Chondrocyte (in vitro differentiated cells): ENCODE measurements around the gene BBS9. TPM values are rescaled to one million over a fixed set of nuclear protein-coding genes. Genes with fewer than 3 reads are reported as not detected.

Experiments used
- DNase-seq: peaks from one replicate; pipeline ENCODE4 v3.0.0; 2021; ENCODE audit warnings: mixed read lengths, low spot score
- H3K27ac Mint-ChIP-seq: one replicate; pipeline ENCODE4 v1.8.0; 2021; ENCODE audit warnings: mild to moderate bottlenecking, moderate library complexity, mixed read lengths; ENCODE audit not compliant: unreplicated experiment
- H3K27me3 Mint-ChIP-seq: 2 replicates; pipeline ENCODE4 v1.8.0; 2021; ENCODE audit warnings: low read depth, mixed read lengths
- H3K36me3 Mint-ChIP-seq: 2 replicates; pipeline ENCODE4 v1.8.0; 2021; ENCODE audit warnings: low read depth, mixed read lengths
- H3K4me1 Mint-ChIP-seq: 2 replicates; pipeline ENCODE4 v1.8.0; 2021; ENCODE audit warnings: low read depth, mild to moderate bottlenecking, mixed read lengths
- H3K4me3 Mint-ChIP-seq: one replicate; pipeline ENCODE4 v1.8.0; 2021; ENCODE audit warnings: mild to moderate bottlenecking, moderate library complexity, mixed read lengths; ENCODE audit not compliant: unreplicated experiment
- H3K9me3 Mint-ChIP-seq: 2 replicates; pipeline ENCODE4 v1.8.0; 2021; ENCODE audit warnings: low read depth, mixed read lengths
- total RNA-seq: library from RNA; stranded (reverse); gene quantifications from 3 replicates; pipeline ENCODE4 v1.2.1, GENCODE V29; 2021
- TF ChIP-seq, protein P1 (sequence below): fragments of 200-600 bp; sonication (generic); IDR thresholded peaks from 2 replicates; pipeline ENCODE4 v1.5.0; 2021; ENCODE audit warnings: antibody characterized with exemption, mild to moderate bottlenecking, moderate library complexity

BBS9 gene
- total RNA-seq, 1 donor from 2014 or later = 16.5 TPM

DNA sequence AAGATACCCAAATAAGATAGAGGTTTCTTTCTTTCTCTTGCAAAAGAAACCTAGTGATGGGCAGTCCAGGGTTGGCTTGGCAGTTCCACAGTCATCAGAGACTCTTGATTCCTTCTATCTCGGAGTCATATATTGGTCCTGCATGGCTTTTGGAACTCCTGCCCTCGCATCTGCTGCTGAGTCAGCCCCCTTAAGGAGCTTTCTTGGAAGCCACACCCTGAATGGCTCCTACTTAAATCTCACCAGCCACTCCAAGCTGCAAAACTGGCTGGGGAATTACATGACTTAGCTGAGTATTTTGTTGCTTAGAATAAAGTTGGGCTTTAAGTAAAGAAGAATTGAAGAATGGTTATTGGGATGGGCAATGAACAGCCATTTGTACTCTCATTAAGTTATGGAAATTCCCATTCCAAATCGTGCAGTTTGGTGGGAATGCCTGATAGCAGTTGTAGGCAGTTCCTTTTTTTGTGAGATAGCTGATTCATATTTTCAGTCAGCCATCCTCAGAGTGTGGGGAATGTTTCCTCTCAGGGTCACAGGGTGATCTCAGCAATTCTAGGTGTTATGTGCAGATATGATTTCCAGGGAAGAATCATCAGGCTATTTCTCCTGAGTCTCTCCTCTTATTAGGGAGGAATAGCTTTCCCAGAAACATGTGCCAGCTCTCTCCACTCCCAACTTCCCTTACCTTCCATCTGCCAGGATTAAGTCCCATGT lies 209.9 kb downstream of the BBS9 start:
- Mint-ChIP-seq H3K4me1 (no peaks in the 10 kb centered on the region), H3K27ac (no peak overlapping the region), H3K36me3 (no peaks in the 10 kb centered on the region), H3K9me3 (no peaks in the 10 kb centered on the region), H3K27me3 (no peaks in the 10 kb centered on the region), H3K4me3 (no peak overlapping the region)
- no peak for DNase-seq
- TF ChIP-seq, protein P1, sequence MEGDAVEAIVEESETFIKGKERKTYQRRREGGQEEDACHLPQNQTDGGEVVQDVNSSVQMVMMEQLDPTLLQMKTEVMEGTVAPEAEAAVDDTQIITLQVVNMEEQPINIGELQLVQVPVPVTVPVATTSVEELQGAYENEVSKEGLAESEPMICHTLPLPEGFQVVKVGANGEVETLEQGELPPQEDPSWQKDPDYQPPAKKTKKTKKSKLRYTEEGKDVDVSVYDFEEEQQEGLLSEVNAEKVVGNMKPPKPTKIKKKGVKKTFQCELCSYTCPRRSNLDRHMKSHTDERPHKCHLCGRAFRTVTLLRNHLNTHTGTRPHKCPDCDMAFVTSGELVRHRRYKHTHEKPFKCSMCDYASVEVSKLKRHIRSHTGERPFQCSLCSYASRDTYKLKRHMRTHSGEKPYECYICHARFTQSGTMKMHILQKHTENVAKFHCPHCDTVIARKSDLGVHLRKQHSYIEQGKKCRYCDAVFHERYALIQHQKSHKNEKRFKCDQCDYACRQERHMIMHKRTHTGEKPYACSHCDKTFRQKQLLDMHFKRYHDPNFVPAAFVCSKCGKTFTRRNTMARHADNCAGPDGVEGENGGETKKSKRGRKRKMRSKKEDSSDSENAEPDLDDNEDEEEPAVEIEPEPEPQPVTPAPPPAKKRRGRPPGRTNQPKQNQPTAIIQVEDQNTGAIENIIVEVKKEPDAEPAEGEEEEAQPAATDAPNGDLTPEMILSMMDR = no peak

DNA sequence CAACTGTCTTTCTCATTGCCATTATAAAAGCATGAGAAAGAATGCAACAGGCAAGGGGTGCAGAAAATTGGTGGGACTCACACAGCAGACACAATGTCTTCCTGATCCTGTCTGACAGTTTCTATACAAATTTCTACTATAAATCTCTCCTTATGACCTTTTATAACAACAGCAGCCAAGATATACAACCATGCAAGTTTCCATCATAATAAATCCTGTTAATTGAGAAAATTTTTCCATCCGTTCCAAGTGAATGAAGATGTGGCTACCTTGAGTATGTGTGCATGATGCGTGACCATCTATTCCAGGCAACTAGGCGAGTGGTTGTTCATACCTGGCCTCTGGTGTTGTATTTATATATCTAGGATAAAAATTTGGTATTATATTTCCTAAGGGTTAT lies 216.7 kb downstream of the BBS9 start:
- no peak overlapping the region for H3K27ac Mint-ChIP-seq
- H3K4me1 Mint-ChIP-seq = no peaks in the 10 kb centered on the region
- no peaks in the 10 kb centered on the region for H3K9me3 Mint-ChIP-seq
- H3K4me3 Mint-ChIP-seq = no peak overlapping the region
- peaks cover 6% of the 10 kb centered on the region for H3K36me3 Mint-ChIP-seq
- TF ChIP-seq, protein P1 = no peak
- H3K27me3 Mint-ChIP-seq = no peaks in the 10 kb centered on the region
- no peak for DNase-seq

GRCh38 chr7:33350577-33350976 lies 221.2 kb downstream of the BBS9 start:
- Mint-ChIP-seq H3K27me3 (no peaks in the 10 kb centered on the region), H3K9me3 (no peaks in the 10 kb centered on the region), H3K27ac (no peak overlapping the region), H3K36me3 (peaks cover 5% of the 10 kb centered on the region), H3K4me1 (no peaks in the 10 kb centered on the region), H3K4me3 (no peak overlapping the region)
- no peak for DNase-seq
- TF ChIP-seq, protein P1 = no peak

DNA sequence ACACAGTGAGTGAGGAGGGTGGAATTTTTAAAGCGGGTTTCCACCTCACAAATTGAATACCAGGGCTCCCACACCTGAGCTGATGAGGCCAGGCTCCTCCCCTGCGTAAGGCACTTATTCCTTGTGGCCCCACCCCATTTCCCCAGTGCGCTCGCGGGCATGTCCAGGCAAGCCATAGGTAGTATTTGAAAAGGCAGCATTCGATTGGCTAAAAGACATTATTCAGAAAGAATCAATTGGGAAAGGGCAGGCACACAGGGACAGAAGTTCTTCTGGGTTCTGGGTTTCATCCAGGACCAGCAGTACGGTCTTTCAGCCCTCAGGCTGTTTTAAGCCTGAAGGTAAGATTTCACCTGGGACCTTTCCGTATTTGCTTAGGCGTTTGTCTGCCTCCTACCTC lies 222.3 kb downstream of the BBS9 start:
- no peak for DNase-seq
- Mint-ChIP-seq H3K36me3 (peaks cover 2% of the 10 kb centered on the region), H3K27me3 (no peaks in the 10 kb centered on the region), H3K27ac (no peak overlapping the region), H3K4me1 (no peaks in the 10 kb centered on the region), H3K9me3 (no peaks in the 10 kb centered on the region), H3K4me3 (no peak overlapping the region)
- TF ChIP-seq, protein P1 = no peak

GRCh38 chr7:33354201-33354600 lies 224.8 kb downstream of the BBS9 start:
- no peaks in the 10 kb centered on the region for H3K27me3 Mint-ChIP-seq
- H3K36me3 Mint-ChIP-seq = peaks cover 2% of the 10 kb centered on the region
- H3K4me3 Mint-ChIP-seq = no peak overlapping the region
- TF ChIP-seq, protein P1 = no peak
- DNase-seq = no peak
- no peak overlapping the region for H3K27ac Mint-ChIP-seq
- no peaks in the 10 kb centered on the region for H3K9me3 Mint-ChIP-seq
- H3K4me1 Mint-ChIP-seq = no peaks in the 10 kb centered on the region
